Dermis microvascular lymphatic vessel endothelial cell (primary cell): ENCODE measurements around the gene SPTBN5. TPM values are rescaled to one million over a fixed set of nuclear protein-coding genes. Genes with fewer than 3 reads are reported as not detected.

Experiments used
- DNase-seq, 2 donors: peaks; one replicate each; pipeline versions ENCODE4 v3.0.0 to v3.0.0-alpha.2; 2010; ENCODE audit warnings: low read depth in 2 of 2
- total RNA-seq: library from RNA; depleted of rRNA; stranded (reverse); fragments of >200 nt; gene quantifications from 2 replicates; pipeline ENCODE4 v1.2.1, GENCODE V29; 2014

Gene SPTBN5
- 0.63 and 2.7 TPM in 2 replicates for total RNA-seq

DNA sequence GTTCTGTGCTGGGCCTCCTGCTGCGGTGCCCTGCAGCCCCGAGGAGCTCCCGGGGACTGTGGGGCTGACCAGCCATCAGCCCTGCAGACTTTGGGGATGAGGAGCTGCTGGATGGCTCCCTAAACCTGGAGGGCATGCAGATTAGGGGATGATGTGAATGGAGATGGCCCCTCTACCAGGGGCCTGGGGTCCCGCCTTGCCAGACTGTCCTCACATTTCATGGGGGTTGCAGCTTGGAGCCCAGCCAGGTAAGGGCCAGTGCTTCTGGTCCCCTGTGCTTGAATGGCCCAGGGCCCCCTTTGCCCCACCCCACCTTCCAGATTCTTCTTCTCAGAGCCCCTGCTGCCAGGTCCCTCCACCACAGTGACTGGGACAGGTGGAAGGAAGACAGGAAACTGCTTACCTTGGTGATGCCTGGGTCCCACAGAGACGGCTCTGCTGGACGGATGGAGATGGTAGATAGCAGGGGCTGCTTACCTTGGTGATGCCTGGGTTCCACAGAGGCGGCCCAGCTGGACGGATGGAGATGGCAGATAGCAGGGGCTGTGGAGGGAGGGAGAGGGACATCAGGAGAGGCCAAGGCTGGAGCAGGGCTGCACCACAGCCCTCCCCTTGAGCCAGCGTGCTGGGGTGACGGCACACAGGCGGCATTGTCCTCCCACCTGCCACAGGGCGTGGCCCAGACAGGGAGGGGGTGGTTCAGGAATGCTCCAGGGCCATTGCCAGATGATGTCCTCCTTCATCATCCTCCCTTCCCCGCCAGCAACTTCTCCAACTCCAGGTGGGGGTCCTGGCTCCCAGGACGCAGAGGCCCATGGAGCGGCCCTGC lies at the start of gene SPTBN5:
TSS of gene SPTBN5 (minus strand) at position 632 of the 829 bp plus-strand sequence. CDS start at position 76, 556 bp downstream.
- DNase-seq = no peak

DNA sequence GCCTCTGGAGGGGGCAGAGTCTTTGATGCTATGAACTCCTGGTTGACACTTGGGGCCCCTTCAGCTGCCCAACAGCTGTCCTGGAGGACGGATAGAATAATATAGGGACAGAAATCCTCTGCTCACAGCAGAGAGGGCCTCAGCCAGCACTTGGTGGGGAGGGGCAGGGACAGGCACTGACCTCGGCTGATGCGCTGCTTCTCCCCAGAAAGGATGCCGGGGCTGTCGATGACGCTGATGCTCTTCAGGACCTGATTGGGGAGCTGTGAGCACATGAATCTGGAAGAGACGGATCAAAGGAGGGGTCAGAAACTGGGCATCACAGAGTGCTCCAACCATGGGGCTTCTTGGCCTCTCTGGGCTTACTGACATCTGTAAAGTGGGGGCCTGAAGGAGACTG lies 49.0 kb upstream of the SPTBN5 start:
- DNase-seq = no peak

DNA sequence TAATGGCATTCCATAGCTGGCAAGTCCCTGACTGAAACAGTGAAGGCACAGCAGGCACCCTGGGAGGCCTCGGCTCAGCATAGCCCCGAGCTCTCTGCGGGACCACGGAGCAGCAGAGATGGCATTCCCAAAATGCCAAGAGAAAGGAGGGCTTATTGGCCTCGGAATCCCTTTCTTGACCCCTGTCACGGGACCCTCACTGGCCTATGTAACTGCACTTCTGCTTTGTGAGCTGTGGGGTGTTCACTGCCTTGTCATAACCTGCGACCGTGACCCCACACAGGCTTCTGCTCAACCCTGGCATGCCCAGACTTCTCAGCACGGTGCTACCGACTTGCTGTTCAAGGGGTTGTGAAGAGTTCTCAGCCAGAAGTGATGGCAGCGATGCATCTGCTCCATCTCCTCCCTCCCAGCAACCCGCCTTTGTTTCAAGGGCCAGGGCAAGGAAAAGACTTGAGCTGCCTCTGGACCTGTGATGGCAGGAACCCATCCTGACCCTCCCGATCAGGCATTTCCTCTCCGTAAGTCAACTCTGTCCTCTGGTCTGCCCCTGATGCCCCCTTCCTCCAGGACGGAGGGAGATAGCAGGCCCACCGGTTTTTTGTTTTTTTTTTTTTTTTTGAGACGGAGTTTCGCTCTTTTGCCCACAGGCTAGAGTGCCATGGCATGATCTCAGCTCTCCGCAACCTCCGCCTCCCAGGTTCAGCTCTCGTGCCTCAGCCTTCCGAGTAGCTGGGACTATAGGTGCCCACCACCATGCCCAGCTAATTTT lies 48.0 kb upstream of the SPTBN5 start:
- no peak for DNase-seq

DNA sequence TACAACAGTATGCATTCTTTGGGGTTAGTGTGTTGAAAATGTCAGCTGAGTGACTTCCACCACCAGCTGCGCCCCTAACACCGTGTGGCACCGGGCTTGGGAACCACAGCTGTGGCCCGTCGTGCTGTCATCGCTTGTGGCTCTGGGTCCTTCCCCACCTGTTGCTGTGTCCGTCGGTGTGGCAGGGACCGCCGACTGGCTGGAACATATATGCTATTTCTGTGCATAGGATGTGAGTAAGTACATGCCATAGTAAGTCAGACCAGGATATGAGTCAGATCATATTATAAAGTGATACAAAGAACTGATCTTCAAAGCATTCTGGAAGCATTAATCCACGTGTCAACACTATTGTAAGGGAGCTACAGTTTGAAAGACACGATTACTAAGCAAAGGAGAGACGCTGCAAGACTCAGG lies 46.6 kb upstream of the SPTBN5 start:
- peak; percentile 71 to 96 for DNase-seq

DNA sequence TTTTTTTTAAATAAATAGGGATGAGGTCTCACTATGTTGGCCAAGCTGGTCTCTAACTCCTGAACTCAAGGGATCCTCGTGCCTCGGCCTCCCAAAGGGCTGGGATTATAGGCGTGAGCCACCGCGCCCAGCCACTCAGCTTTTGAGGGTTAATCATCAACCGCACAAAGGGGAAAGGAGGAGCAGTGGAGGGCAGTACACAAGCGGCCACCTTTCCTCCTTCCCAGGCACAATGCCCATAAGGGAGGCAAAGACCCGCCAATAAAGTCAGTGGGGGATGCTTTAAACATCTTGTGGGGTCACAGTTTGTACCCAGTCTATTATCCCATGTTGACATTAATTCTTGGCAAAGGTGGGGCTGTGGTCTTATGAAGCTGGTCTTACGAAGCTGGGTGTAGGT lies 46.1 kb upstream of the SPTBN5 start:
- no peak for DNase-seq

DNA sequence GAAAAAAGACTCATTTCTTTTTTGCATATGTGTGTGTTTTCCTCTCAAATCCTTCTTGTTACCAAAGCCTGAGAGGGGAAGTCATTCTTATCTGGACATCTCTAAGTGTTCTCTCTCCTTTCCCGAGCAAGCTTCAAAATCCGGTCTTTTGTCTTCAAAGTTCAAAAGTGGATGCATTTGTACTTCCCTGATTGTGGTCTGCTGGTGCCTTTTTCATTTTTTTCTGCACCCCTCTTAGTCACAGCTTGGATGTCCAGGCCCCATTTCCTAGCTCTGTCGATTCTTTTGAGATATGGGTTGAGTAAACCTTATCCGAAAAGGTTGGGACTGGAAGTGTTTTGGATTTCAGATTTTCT lies 43.7 kb upstream of the SPTBN5 start:
- DNase-seq = peak in 1 of 2 donors; percentile 54

DNA sequence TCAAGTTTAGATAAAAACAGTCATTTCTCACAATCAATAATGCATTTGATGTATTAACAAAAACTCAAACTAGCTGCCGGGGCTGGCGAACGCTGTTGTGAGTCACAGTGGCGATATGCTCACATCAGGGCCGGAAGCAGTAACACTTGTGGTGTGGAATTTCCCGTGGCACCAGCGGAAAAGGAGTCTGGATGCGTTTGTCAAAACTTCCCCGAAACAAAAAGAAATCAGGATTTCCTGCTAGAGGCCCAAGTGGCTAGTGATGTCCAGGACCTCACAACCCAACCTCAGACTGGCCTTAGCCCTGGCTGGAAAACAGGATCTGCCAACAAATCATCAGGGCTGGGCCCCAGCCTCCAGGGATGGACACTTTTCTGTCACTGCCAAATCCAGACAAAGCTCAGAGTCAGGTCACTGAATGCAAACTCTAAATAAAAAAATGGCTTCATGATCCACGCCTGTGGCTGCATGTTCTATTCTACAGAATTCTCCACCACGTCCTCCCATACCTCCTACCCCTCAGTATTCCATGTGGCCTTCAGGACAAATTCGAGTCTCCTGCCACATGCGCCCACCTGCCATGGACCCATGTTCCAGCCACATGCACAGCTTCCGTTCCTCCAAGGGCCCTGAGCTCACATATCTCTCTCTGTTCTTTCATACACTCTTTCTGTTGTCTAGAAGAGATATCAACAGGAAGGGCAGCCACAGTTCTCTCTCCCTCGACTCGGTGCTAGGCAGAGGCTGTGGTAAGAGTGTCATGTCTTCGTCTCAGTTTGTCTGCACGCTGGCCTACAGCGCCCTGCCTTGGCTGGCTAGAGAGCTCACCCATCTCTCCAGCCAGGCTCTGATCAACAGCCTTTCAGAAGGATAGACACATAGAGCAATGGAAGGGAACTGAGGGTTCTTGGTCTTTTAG lies 43.1 kb upstream of the SPTBN5 start:
- DNase-seq = peak; percentile 93 to 98

DNA sequence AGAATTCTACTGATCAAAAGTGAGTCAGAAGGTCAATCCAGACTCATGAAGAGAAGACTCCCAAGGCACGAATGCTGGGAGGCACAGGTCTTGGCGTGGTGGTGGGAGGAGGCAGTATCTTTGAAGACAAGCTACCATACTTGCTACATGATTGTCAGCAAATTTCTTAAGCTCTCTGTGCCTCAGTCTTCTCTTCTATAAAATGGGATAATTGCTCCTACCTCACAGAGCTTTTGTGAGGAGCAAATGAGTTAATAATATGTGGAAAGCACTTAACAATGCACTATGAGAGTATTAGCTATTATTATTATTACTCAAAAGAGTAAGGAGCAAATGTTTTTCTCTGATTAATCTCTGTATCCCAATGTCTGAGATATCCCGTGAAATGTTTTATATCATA lies 42.3 kb upstream of the SPTBN5 start:
- no peak for DNase-seq

DNA sequence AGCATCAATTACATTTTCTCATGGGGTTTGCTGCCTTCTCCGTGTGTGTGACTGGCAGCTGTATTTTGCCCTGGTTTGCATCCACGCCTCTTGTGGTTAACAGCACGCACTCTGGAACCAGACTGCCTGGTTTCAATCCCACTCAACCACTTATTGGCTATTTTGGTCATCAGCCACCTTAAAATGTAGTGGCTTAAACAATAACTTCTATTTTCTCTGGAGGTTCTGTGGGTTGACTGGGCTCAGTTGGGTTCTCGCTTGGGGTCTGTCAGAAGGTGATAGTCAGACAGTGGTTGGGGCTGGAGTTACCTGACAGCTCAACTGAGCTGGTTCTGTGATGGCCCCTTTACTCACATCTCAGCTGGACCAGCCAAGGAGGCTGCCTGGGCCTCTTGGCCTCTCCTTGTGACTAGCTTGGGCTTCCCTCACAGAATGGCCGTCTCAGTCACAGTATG lies 41.7 kb upstream of the SPTBN5 start:
- no peak for DNase-seq

DNA sequence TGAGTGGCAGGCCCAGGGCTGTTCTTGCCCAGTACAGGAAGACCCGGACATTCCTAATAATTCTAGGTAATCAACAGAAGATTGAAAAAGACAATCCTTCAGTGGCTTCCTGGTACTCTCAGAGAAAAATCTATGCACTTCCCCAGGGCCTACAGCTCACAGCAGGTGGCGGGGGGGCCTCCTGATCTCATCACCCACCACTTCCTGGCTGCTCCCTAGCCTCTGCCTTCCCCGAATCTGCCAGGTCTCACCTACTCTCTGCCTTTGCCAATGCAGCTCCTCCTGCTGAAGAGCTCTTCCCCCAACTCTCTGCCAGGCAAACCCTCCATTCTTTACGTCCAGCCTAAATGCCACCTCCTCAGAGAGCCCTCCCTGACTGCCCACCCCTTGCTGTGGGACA lies 41.0 kb upstream of the SPTBN5 start:
- DNase-seq = peak in 1 of 2 donors; percentile 84

DNA sequence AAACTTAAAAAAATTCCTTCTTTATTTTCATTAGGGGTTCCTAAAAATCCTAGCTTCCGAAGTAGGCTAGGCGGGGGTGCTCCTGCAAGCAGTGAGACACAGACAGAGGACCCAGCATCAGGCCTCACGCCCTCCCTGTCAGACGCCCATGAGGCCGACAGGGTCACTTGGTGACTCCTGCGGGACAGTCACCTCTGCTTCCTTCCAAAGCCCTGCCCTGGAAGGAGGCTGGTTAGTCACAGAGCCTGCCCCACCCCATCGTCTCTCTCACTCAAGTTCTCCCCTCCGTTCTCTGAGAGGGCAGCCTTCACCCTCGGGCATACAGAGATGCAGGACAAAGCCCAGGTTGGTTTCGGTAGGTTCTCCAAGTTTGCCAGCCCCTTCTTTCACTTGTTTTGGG lies 39.9 kb upstream of the SPTBN5 start:
- DNase-seq = peak in 1 of 2 donors; percentile 71

DNA sequence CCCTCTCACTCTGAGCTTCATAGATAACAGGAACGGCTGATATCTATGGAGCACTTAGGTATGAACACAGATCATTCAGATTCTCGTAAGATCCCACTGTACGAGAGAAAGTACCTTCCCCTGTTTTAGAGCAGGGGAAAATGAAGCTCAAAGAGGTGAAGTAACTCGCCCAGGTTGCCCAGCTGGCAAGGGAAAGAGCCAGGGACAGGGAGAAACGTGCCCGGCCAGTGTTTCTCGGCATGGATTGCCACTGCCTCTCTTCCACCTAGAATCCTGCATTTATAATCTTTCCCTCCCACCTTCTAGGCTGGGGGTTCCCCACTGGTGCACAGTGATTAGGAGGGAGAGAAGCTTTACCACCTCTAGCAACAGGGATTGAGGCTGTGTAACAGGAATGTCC lies 39.5 kb upstream of the SPTBN5 start:
- no peak for DNase-seq

DNA sequence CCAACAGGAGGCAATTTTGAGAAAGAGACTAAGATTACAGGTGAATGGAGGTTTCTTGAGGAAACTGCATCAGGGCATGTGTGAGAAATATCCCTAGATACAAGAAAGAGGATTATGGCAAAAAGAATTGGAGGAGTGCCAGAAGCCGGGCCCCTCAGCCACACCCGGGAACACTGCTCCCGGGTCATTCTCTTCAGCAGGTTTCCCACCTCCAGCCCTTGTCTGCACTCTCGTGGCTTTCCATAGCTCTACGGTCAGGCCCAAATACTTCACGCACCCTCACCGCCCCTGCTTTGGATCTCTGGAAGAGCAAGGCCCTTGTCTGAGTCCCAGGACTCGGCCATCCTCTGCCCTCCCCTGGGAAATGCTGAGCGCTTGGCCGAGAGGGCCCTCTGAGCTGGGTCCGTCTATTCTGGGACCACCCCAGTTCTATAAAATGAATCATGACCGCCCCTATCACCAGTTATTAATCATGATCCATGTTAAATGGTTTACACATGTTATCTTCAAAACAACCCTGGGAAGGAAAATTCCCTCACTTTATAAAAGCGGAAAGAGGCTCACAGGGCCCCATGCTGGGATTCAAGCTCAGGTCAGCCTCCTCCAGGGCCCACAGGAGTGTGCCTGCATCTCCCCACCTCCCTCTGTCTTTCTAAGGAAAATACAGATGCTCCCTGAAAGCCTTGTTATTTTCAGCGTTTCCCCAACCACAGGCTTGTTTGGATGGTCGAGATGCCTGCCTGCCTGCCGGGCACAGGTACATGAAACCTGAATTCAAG lies 38.8 kb upstream of the SPTBN5 start:
- no peak for DNase-seq

DNA sequence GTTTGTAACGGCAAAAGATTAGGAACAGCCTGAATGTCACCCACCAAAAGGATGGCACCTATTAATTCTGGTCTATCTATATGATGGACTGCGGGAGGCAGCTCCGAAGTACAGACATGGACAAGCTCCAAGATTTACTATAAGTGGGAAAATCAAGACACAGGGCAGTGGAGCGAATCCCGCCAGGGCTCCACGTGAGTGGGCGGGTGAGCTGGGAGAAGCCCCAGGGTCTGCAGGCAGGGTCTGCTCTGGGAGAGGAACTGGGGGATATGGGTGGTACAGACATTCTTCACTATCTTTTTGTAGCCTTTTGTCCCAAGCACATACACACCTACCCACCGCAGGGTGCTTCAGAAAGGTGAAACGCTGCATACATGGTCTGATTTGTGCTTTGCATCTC lies 38.2 kb upstream of the SPTBN5 start:
- DNase-seq = no peak

DNA sequence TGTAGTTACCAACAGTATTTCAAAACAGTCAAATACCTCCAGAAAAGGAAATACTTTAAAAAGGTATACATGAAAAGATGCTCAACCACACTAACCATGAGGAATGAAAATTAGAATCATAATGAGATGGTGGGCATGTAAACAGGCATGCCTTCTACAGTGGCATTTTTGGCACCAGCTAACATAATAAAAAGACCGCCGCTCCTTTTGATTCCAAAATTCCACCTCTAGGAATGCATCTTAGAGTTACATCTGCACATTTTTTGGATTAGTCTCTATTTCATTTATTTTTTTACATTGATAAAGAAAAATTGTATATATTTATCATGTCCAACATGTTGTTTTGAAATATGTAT lies 37.0 kb upstream of the SPTBN5 start:
- DNase-seq = no peak

DNA sequence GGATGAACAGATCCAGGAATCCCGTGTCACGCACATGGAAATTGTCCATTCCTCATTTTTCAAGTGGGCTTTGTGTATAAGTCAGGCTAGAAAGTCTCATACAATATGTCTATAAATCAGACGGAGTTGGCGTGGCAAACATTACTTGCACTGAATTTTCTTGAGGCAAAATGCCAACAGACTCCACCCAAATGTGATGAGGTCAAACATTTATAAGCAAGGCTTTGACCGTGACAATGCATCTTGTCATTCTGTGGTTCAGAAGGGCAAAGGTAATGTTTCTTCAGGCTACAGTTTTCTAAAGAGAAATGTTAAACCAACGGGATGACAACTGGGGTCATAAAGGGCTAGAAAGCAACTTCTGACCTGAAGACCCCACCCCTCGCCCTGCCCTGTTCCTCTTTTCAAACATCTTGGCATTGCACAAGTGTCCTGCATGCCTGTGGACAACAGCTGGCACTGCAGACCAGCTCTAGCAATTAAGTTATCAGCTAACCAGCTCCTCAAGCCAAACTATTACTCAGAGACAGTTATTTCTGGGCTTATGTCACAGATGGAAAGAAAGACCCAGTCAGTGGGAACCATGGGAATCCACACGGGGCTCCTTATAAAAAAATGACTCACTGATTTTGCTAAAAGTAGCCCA lies 36.5 kb upstream of the SPTBN5 start:
- peak in 1 of 2 donors; percentile 79 for DNase-seq

DNA sequence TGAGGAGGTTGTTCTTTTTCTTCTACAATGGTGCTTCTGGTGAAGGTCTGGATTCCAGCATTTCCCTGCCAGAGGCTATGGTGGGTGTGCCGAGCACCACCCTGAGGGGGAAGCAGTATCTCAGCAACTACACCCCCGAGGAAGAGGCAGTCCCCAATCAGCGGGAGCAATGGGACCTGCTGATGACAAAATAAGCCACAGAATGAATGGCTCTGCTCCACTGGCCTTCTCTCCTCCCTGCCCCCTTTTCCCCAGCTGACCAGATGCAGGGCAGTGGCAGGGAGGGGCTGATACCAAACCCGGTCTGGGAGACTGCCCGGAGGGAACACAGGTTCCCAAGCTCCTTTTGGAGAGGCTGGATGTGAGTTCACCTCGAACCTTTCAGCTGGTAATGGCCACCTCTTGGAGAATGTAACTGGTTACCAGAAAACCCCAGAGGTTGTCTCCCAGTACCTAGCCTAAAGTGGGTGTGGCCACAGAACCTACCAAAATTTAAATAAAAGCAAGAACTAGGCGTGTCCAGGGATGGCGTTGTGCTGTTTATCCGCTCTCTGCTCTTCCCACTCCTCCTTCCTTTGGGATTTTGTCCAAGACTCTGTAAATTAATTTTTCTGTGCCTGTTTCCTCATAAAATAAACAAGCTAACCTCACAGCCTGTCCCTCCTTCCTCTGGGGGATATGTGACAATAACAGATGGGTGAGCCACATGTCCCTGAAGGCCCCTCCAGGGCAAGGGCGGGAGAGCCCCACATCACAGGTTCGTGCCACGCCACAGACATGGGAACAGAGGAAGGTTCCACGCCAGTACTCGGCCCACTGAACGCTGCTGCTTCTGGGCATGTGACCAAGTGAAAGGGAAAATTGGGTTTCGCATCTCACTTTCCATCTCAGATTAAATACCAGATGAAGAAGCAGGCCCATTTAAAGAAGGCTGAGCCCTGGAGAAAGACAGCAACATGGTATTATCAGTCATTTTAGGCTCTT lies 35.1 kb upstream of the SPTBN5 start:
- peak in 1 of 2 donors; percentile 63 for DNase-seq

DNA sequence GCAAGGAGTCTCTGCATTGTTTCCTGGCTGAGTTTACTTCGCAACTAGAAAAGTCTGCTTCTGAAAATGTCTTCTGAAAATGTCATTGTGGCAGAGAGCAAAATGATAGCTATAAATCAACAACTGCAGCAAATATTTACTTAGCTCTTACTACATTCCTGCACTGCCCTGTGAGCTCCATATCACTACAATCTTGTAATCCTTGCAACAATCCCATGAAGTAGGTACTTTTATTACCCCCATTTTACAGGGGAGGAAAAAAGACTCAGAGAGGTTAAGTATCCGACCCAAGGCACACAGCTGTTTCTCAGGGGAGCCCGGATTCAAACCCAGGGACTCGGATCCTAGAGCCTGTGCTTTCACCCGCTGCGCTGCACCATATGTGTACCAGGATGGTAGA lies 34.2 kb upstream of the SPTBN5 start:
- DNase-seq = no peak

DNA sequence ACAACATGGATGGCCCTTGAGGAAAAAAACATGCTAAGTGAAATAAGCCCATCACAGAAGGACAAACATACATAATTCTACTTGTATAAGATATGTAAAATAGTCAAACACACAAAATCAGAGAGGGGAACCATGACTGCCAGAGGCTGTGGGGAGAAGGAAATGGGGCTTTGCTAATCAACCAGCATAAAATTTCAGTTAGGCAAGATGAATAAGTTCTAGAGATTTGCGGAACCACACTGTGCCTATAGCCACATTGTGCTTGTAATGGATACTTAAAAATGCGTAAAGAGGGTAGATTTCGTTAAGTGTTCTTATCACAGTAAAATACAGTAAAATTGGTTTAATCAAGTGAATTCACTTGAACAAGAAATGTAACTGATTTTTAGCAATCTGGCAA lies 33.7 kb upstream of the SPTBN5 start:
- no peak for DNase-seq
